ENCODE results near the gene BCL2L15.

DNA sequence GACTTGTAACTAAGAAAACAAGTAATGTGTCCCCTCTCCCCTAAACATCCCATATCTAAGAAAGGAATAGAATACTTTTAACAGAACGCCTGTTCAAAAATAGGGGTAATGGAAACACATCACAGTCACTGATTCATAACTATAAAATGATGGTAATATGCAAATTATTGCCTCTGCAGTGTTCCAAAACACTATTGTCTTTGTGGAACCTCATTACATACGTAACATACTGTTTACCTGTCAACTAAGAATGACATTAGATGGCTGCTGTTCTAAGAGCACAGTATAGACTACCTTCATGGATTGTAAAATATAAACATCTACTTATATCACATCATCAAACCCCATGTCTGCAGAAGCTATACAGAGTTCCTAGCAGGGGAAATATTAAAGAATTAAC lies 3.4 kb upstream of the BCL2L15 start:
- TF ChIP-seq POLR2AphosphoS5 (IDR thresholded peaks at IDR 0.05; ENCODE audit: borderline replicate concordance, low read depth, low read length) = no peak
- TF ChIP-seq EZH2 (IDR thresholded peaks at IDR 0.05) = no peak
- TF ChIP-seq FOXP2 (optimal IDR thresholded peaks at IDR 0.05; ENCODE audit: control extremely low read depth, extremely low read length, insufficient read depth) = no peak

All from SK-N-MC (cell line).